Testis (tissue), 3 donors: Measurements from ENCODE around the gene IL1RAPL1. TPM values are rescaled to one million over a fixed set of nuclear protein-coding genes. Genes with fewer than 3 reads are reported as not detected.

ENCODE experiments used
- DNase-seq: peaks from one replicate; pipeline ENCODE4 v3.0.0-alpha.2; 2019
- H3K27ac ChIP-seq, 2 donors: fragments of 200-600 bp; sonication (generic); one replicate each; pipeline ENCODE4 v1.5.1; 2019
- H3K27me3 ChIP-seq: fragments of 200-600 bp; sonication (generic); one replicate; pipeline ENCODE4 v1.5.1; 2019
- H3K36me3 ChIP-seq: fragments of 200-600 bp; sonication (generic); one replicate; pipeline ENCODE4 v1.5.1; 2017; ENCODE audit warnings: low read depth; ENCODE audit errors: missing control alignments
- H3K4me1 ChIP-seq: fragments of 200-600 bp; sonication (generic); one replicate; pipeline ENCODE4 v1.5.1; 2019
- H3K4me3 ChIP-seq, 2 donors: fragments of 200-600 bp; sonication (generic); one replicate each; pipeline ENCODE4 v1.5.1; 2017 to 2019
- H3K9me3 ChIP-seq: fragments of 200-600 bp; sonication (generic); one replicate; pipeline ENCODE4 v1.5.1; 2017
- POLR2A ChIP-seq: fragments of 450-650 bp; IDR thresholded peaks from one replicate; pipeline ENCODE4 v1.6.1; 2017; ENCODE audit warnings: antibody characterized with exemption, mild to moderate bottlenecking, moderate library complexity
- WGBS, 2 donors: methylation state at CpG; one replicate each; pipeline ENCODE4 v1.1.5; 2018; 5-methylcytosine and 5-hydroxymethylcytosine counted together
- intact Hi-C: fragments of 100-400 bp; cut with DNase I; formaldehyde crosslinking; loops from one replicate; pipeline ENCODE4 v1.15.1; 2023; ENCODE audit warnings: low total_unique reads
- polyA plus RNA-seq: library from polyadenylated mRNA; stranded (reverse); fragments of 350-450 nt; fragmentation: Illumina TruSeq; extraction: RNeasy Lipid Tissue Mini Kit (QIAGEN cat#74804); gene quantifications from one replicate; pipeline ENCODE4 v1.2.3, GENCODE V29; 2014; ENCODE audit warnings: low read depth, low replicate concordance; ENCODE audit not compliant: insufficient read depth
- total RNA-seq, 2 donors: library from RNA; depleted of rRNA; stranded (reverse); fragments of >200 nt; gene quantifications; one replicate each; pipeline ENCODE4 v1.2.3, GENCODE V29; 2016
- TF ChIP-seq, protein P1 (sequence below), 3 experiments: fragments of 450-650 bp in 2 of 3; fragments of 200-600 bp in 1 of 3; sonication (generic) in 1 of 3; IDR thresholded peaks; one replicate each; pipeline ENCODE4 v1.5.1; 2016 to 2019; ENCODE audit warnings: antibody characterized with exemption in 3 of 3, mild to moderate bottlenecking in 2 of 3, moderate library complexity in 1 of 3

The IL1RAPL1 gene
- total and polyA plus RNA-seq, 3 donors from 2014 or later = 0.13 to 0.94 (median 0.93) TPM

GRCh38 chrX:29580560-29580959 is 993.3 kb downstream of the IL1RAPL1 start:
- H3K4me3 ChIP-seq = no peak overlapping the region
- no peak for DNase-seq
- TF ChIP-seq POLR2A = no peak
- TF ChIP-seq, protein P1, sequence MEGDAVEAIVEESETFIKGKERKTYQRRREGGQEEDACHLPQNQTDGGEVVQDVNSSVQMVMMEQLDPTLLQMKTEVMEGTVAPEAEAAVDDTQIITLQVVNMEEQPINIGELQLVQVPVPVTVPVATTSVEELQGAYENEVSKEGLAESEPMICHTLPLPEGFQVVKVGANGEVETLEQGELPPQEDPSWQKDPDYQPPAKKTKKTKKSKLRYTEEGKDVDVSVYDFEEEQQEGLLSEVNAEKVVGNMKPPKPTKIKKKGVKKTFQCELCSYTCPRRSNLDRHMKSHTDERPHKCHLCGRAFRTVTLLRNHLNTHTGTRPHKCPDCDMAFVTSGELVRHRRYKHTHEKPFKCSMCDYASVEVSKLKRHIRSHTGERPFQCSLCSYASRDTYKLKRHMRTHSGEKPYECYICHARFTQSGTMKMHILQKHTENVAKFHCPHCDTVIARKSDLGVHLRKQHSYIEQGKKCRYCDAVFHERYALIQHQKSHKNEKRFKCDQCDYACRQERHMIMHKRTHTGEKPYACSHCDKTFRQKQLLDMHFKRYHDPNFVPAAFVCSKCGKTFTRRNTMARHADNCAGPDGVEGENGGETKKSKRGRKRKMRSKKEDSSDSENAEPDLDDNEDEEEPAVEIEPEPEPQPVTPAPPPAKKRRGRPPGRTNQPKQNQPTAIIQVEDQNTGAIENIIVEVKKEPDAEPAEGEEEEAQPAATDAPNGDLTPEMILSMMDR (IDR thresholded peaks at IDR 0.05) = no peak
- H3K36me3 ChIP-seq = no peaks in the 10 kb centered on the region
- no peaks in the 10 kb centered on the region for H3K27me3 ChIP-seq
- no peaks in the 10 kb centered on the region for H3K4me1 ChIP-seq
- intact Hi-C loops = no loop called here
- WGBS, 2 donors = 96% methylated on average over 4 of the region's 4 CpGs
- H3K9me3 ChIP-seq = no peaks in the 10 kb centered on the region
- no peak overlapping the region for H3K27ac ChIP-seq

GRCh38 chrX:29581223-29581622 is 994.0 kb downstream of the IL1RAPL1 start:
- H3K36me3 ChIP-seq = no peaks in the 10 kb centered on the region
- H3K4me1 ChIP-seq = no peaks in the 10 kb centered on the region
- intact Hi-C loops = no loop called here
- H3K9me3 ChIP-seq = no peaks in the 10 kb centered on the region
- 80 to 86% methylated on average over 2 of the region's 2 CpGs for WGBS, 2 donors
- DNase-seq = no peak
- TF ChIP-seq POLR2A = no peak
- TF ChIP-seq, protein P1 (IDR thresholded peaks at IDR 0.05) = no peak
- H3K27me3 ChIP-seq = no peaks in the 10 kb centered on the region
- no peak overlapping the region for H3K27ac ChIP-seq
- H3K4me3 ChIP-seq = no peak overlapping the region

DNA sequence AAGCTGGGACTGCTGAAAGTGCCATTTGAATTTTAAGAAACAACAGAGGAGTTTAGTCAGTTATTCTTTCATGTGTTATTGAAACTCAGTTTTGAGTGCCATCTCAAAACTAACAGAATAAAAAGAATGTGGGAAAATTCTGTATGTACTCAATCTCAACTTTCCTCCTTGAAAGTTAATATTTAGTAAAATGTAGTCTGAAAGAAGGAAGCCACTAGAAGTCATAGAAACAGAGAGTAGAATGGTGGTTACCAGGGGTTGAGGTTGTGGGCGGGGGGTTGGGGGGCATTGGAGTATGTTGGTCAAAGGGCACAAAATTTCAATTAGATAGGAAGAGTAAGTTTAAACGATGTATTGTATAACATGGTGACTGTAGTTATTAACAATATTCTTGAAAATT is 999.9 kb downstream of the IL1RAPL1 start:
- Histone ChIP-seq H3K9me3 (no peaks in the 10 kb centered on the region), H3K4me3 (no peak overlapping the region), H3K36me3 (no peaks in the 10 kb centered on the region), H3K27ac (no peak overlapping the region), H3K4me1 (no peaks in the 10 kb centered on the region), H3K27me3 (no peaks in the 10 kb centered on the region)
- intact Hi-C loops = no loop called here
- TF ChIP-seq POLR2A = no peak
- TF ChIP-seq, protein P1 (IDR thresholded peaks at IDR 0.05) = no peak
- WGBS, 2 donors = 68 to 72% methylated on average over 2 of the region's 2 CpGs
- no peak for DNase-seq

- H3K4me1 ChIP-seq = no peaks in the 10 kb centered on the region
- H3K4me3 ChIP-seq = no peak overlapping the region
- no peak for DNase-seq
- no peaks in the 10 kb centered on the region for H3K9me3 ChIP-seq
- no peaks in the 10 kb centered on the region for H3K27me3 ChIP-seq
- no peaks in the 10 kb centered on the region for H3K36me3 ChIP-seq
- no peak overlapping the region for H3K27ac ChIP-seq
- WGBS, 2 donors = 84 to 85% methylated on average over 3 of the region's 3 CpGs
- no peak for TF ChIP-seq POLR2A
- TF ChIP-seq, protein P1 (IDR thresholded peaks at IDR 0.05) = no peak
- intact Hi-C loops = no loop called here
Observed at GRCh38 chrX:29590921-29591320, 1003.7 kb downstream of the IL1RAPL1 start.

GRCh38 chrX:29604381-29604780 is 1017.1 kb downstream of the IL1RAPL1 start:
- 93% methylated on average over 7 of the region's 7 CpGs for WGBS, 2 donors
- intact Hi-C loops = no loop called here
- no peaks in the 10 kb centered on the region for H3K36me3 ChIP-seq
- TF ChIP-seq POLR2A = no peak
- TF ChIP-seq, protein P1 (IDR thresholded peaks at IDR 0.05) = no peak
- no peak overlapping the region for H3K27ac ChIP-seq
- H3K27me3 ChIP-seq = no peaks in the 10 kb centered on the region
- no peak overlapping the region for H3K4me3 ChIP-seq
- no peak for DNase-seq
- H3K9me3 ChIP-seq = no peaks in the 10 kb centered on the region
- no peaks in the 10 kb centered on the region for H3K4me1 ChIP-seq
